A673 (cell line): ENCODE measurements around the gene POLDIP2.

ENCODE experiments used
- CTCF ChIP-seq: fragments of 300-800, 200-600 bp; sonication (generic); conservative IDR thresholded peaks from 2 replicates; pipeline ENCODE4 v1.5.1; 2017; ENCODE audit warnings: low read depth, mild to moderate bottlenecking, antibody characterized with exemption, low read length, moderate library complexity, mixed read lengths
- EZH2 ChIP-seq: fragments of 200-600 bp; sonication (generic); IDR thresholded peaks from 2 replicates; pipeline ENCODE4 v1.6.1; 2017; ENCODE audit warnings: borderline replicate concordance, low read depth, mild to moderate bottlenecking, mixed read lengths, antibody characterized with exemption, low read length; ENCODE audit not compliant: poor library complexity, severe bottlenecking

- TF ChIP-seq CTCF (no peak), EZH2 (no peak)
These were observed 32.5 kb downstream of the POLDIP2 start for GRCh38 chr17:28324781-28325180.
